ENCODE results near the gene PTPRU. TPM values are rescaled to one million over a fixed set of nuclear protein-coding genes. Genes with fewer than 3 reads are reported as not detected.

Gene PTPRU
- total RNA-seq, 1 experiment from 2014 or later = 45.5 TPM

- H2BK120ac ChIP-seq (ENCODE audit: low read depth, low read length, poor library complexity, severe bottlenecking) = no peak overlapping the region
- H3K27me3 ChIP-seq (ENCODE audit: insufficient read depth, low read length) = no peaks in the 10 kb centered on the region
- no peak overlapping the region for H3K56ac ChIP-seq (ENCODE audit: insufficient read length, low read depth, low read length)
- H3K14ac ChIP-seq (ENCODE audit: insufficient read depth, low read length) = no peak overlapping the region
- WGBS (ENCODE audit: extremely low coverage, insufficient read length, low lambda C conversion rate) = no CpG with 5 or more reads among the region's 4 CpGs
- H3K79me1 ChIP-seq (ENCODE audit: insufficient read depth, low read depth, low read length, poor library complexity, severe bottlenecking) = no peaks in the 10 kb centered on the region
- H3K9ac ChIP-seq (ENCODE audit: extremely low read depth, insufficient read length, low read length) = no peak overlapping the region
- no peak overlapping the region for H4K91ac ChIP-seq (ENCODE audit: insufficient read length, low read depth, low read length)
- no peaks in the 10 kb centered on the region for H3K9me3 Mint-ChIP-seq
- H4K20me1 ChIP-seq (ENCODE audit: control insufficient read depth, insufficient read depth, insufficient read length) = no peaks in the 10 kb centered on the region
- no peak overlapping the region for H2BK5ac ChIP-seq (ENCODE audit: insufficient read length, low read length)
- H3K79me2 ChIP-seq (ENCODE audit: insufficient read depth, low read length) = no peaks in the 10 kb centered on the region
- H3K9me3 ChIP-seq (ENCODE audit: control insufficient read depth, low read depth, low read length) = no peaks in the 10 kb centered on the region
- H3K4me1 ChIP-seq (ENCODE audit: insufficient read depth, low read length) = no peaks in the 10 kb centered on the region; the same call in 1 of the 2 replicates
- no peak overlapping the region for H3T11ph ChIP-seq (ENCODE audit: low read length)
- H3K23me2 ChIP-seq (ENCODE audit: insufficient read length, low read depth, low read length, poor library complexity, severe bottlenecking) = peaks cover 2% of the 10 kb centered on the region
- H2AK5ac ChIP-seq (ENCODE audit: insufficient read length, low read length) = no peak overlapping the region
- H4K5ac ChIP-seq (ENCODE audit: insufficient read length, low read depth, low read length) = no peak overlapping the region
- no peak overlapping the region for H2AFZ ChIP-seq (ENCODE audit: low read length)
- no peak overlapping the region for H3K4me3 Mint-ChIP-seq
- TF ChIP-seq, protein P1, sequence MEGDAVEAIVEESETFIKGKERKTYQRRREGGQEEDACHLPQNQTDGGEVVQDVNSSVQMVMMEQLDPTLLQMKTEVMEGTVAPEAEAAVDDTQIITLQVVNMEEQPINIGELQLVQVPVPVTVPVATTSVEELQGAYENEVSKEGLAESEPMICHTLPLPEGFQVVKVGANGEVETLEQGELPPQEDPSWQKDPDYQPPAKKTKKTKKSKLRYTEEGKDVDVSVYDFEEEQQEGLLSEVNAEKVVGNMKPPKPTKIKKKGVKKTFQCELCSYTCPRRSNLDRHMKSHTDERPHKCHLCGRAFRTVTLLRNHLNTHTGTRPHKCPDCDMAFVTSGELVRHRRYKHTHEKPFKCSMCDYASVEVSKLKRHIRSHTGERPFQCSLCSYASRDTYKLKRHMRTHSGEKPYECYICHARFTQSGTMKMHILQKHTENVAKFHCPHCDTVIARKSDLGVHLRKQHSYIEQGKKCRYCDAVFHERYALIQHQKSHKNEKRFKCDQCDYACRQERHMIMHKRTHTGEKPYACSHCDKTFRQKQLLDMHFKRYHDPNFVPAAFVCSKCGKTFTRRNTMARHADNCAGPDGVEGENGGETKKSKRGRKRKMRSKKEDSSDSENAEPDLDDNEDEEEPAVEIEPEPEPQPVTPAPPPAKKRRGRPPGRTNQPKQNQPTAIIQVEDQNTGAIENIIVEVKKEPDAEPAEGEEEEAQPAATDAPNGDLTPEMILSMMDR (conservative IDR thresholded peaks at IDR 0.05) = no peak
- H3K4me2 ChIP-seq (ENCODE audit: insufficient read depth, insufficient read length, low read length) = no peak overlapping the region
- no peak overlapping the region for H3K18ac ChIP-seq (ENCODE audit: insufficient read length, low read depth, low read length)
- H3K36me3 Mint-ChIP-seq (ENCODE audit: insufficient read depth in 1 of 3, low read depth in 3 of 3) = peaks cover 2 to 20% (median 10%) of the 10 kb centered on the region in 3 experiments; a peak in 5 of 7 replicates
- DNase-seq = no peak
- H2BK15ac ChIP-seq (ENCODE audit: low read depth, low read length) = no peak overlapping the region
- H3K27ac ChIP-seq (ENCODE audit: insufficient read length, low read depth, low read length) = no peak overlapping the region
- no peak overlapping the region for H2BK20ac ChIP-seq (ENCODE audit: low read depth, low read length, poor library complexity, severe bottlenecking)
- H3K4ac ChIP-seq (ENCODE audit: low read depth, low read length) = no peak overlapping the region
- H4K8ac ChIP-seq (replicated peaks; ENCODE audit: insufficient read length, low read depth, low read length) = no peak overlapping the region
- no peak overlapping the region for H2BK12ac ChIP-seq (ENCODE audit: insufficient read length, low read depth, low read length)
- no peak overlapping the region; a peak in 2 of 7 replicates for H3K27ac Mint-ChIP-seq
- H3K23ac ChIP-seq (ENCODE audit: insufficient read length, low read depth, low read length) = no peak overlapping the region
- peaks cover 25 to 36% of the 10 kb centered on the region in 2 experiments for H3K4me1 Mint-ChIP-seq
- H3K27me3 Mint-ChIP-seq (ENCODE audit: low read depth) = no peaks in the 10 kb centered on the region
Measured at GRCh38 chr1:29286194-29286767, 50.0 kb downstream of the PTPRU start.

All from H9 (cell line).